Right hindlimb (tissue), 1 donor: ENCODE measurements around the gene WDR18.

Experiments
- DNase-seq: peaks from one replicate; pipeline ENCODE4 v3.0.0-alpha.2; 2018

Gene WDR18

DNA sequence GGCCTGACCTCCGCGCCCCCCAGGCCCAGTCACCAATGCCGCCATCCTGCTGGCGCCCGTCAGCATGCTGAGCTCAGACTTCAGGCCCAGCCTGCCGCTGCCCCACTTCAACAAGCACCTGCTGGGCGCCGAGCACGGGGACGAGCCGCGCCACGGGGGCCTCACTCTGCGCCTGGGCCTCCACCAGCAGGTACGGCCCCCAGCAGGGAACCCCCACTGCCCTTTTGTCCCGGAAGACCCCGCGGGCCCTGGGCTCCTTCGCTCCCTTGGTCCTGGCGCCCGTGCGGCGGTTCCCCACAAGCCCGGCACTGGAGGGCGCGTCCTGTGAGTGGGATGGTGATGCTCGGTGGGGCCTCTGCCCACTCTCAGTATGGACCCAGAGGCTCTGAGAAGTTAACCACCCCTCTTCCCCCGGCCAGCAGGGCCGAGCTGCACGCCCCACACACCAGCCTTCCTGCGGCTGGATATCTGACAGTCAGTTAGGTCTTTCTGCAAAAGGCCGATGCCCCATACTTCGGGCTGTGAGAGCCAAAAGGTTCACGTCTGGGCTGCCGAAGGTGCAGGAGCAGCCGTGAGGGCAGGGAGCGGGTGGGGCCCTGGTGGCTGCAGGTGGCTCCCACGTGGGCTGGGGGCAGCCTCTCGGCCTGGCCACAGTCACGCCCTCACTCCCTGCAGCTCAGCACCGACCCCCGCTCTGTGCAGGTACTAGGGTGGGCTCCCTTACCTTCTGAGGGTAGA, 8.0 kb downstream of the WDR18 start:
- no peak for DNase-seq

DNA sequence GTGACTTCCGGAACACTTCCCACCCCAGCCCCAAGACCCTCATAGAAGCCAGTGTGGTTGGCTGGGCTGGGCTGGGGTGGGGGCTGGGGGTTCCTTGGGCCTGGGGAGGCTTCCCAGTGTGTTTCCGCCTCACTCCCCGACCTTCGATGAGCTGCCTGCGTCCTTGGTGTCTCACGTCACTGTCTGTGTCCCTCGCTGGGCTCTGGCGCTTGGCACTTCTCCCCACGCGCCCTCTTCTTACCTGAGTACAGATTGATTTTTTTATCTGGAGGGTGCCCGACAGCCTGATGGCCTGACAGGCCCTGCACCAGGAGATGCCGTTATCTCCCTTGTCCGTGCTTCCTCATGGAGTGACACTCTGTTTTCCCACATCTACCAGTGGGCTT, 8.5 kb downstream of the WDR18 start:
- no peak for DNase-seq

DNA sequence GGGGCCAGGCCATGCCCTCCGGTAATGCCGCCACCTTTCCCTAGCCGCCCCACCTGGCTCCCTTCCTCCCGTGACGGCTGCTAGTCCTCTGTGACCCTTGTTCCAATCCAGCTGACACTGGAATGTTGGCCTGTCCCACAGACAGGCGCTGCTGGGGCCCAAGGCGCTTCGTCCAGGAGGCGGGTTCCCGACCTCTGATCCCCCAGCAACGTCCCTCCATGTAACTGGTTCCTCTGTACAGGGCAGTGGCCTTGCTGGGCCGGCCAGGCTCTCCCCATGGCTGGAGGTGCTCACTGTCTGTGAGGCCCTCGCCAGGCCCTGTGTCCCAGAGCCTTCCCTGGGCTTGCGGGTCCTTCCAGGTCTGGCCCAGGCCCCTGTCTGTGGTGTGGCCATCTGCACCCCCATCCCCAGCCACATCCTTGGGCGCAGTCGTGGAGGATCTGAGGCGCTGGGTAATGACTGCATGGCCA, 9.3 kb downstream of the WDR18 start:
- DNase-seq: no peak

- DNase-seq: no peak
These were observed 9.8 kb downstream of the WDR18 start for GRCh38 chr19:993831-994393.

GRCh38 chr19:994516-994915, 10.4 kb downstream of the WDR18 start:
- no peak for DNase-seq

GRCh38 chr19:995051-995827, 11.1 kb downstream of the WDR18 start:
- no peak for DNase-seq

- no peak for DNase-seq
These were observed 12.1 kb downstream of the WDR18 start for GRCh38 chr19:996051-996838.

GRCh38 chr19:998064-998463, 13.9 kb downstream of the WDR18 start:
- no peak for DNase-seq

- DNase-seq: no peak
These were observed 15.2 kb downstream of the WDR18 start for GRCh38 chr19:999379-999719.

DNA sequence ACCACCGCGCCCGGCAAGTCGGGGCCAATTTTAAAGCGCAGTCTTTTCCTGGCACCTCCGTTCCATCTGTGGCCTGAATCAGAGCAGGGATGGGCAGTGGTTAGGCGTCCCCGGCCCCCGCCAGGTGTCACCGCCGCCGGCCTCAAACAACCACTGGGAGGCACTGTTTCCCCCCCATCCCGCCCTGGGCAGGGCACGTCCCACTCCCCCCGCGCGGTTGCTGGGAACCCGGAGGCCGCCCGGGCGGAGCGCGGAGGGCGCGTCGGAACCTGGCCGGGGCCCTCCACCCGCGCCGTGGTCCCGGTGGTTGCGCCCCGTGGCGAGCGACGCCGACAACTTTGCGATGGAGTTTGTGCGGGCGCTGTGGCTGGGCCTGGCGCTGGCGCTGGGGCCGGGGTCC, 15.9 kb downstream of the WDR18 start, which contains the start of gene GRIN3B:
Gene GRIN3B, plus strand, starts transcription at position 325 of the 400 bp plus-strand sequence. Its CDS starts 19 bp downstream, at position 344.
- DNase-seq: no peak

- DNase-seq: no peak
These were observed 16.7 kb downstream of the WDR18 start for GRCh38 chr19:1000591-1001537.

- DNase-seq: no peak
These were observed 17.5 kb downstream of the WDR18 start for GRCh38 chr19:1001538-1002166.

DNA sequence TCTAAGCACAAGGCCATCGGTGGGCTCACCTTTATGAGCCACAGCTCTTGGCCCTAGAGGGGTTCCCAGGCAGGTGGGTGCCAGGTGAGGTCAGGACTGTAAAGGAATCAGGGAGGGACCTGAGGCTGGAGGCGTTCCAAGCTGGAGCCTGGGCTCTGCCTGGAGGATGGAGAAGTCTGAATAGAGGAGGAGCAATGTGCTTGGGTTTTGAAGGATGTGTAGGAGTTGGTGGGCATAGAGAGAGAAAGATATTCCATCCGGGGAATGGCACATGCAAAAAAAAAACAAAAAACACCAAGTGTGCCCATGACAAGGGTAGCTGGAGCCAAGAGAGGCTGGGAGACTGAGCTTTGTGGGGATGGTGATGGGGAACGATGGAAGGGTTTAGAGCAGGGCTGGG, 18.5 kb downstream of the WDR18 start:
- no peak for DNase-seq

- DNase-seq: no peak
These were observed 19.1 kb downstream of the WDR18 start for GRCh38 chr19:1003283-1003682.

DNA sequence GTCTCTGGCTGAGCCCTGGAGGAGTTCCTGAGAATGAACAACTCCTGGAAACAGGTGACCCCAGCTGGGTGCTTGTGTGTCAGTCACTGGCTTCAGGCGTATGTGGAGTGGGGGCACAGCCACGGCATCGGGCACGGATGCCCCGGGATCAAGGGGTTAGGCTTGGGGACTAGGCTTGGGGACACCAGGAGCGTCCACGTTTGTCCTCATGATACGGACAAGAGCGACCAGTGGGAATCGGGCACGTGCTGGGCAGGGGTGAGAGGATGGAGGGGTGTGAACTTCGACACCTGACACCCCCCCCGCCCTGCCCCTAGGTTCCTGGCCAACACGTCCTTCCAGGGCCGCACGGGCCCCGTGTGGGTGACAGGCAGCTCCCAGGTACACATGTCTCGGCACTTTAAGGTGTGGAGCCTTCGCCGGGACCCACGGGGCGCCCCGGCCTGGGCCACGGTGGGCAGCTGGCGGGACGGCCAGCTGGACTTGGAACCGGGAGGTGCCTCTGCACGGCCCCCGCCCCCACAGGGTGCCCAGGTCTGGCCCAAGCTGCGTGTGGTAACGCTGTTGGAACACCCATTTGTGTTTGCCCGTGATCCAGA, 20.2 kb downstream of the WDR18 start:
- no peak for DNase-seq

- DNase-seq: no peak
These were observed 20.9 kb downstream of the WDR18 start for GRCh38 chr19:1004803-1005664.

- no peak for DNase-seq
These were observed 22.7 kb downstream of the WDR18 start for GRCh38 chr19:1006711-1007398.

- no peak for DNase-seq
These were observed 23.5 kb downstream of the WDR18 start for GRCh38 chr19:1007399-1008251.
